Subcutaneous abdominal adipose tissue (tissue), 5 donors: Measurements from ENCODE around the gene HEPH.
"Not testable (repeated sequence)": the region's sequence is repeated elsewhere in the genome, so short reads cannot be mapped to it uniquely, and the experiment has no call there.

Source experiments
- H3K27ac ChIP-seq: one replicate; pipeline ENCODE4 v1.7.0; 2013; ENCODE audit warnings: low read depth, mild to moderate bottlenecking, inconsistent platforms, low read length, moderate library complexity
- H3K27me3 ChIP-seq, 5 donors: one replicate each; pipeline ENCODE4 v1.7.0; 2013; ENCODE audit warnings: low read length in 5 of 5, inconsistent platforms in 1 of 5; ENCODE audit not compliant: control insufficient read depth in 5 of 5, insufficient read depth in 4 of 5
- H3K36me3 ChIP-seq, 5 donors: one replicate each; pipeline ENCODE4 v1.7.0; 2013; ENCODE audit warnings: low read length in 5 of 5; ENCODE audit not compliant: control insufficient read depth in 5 of 5, insufficient read depth in 5 of 5
- H3K4me1 ChIP-seq, 5 donors: one replicate each; pipeline ENCODE4 v1.7.0; 2013; ENCODE audit warnings: low read length in 5 of 5, mild to moderate bottlenecking in 3 of 5, moderate library complexity in 1 of 5; ENCODE audit not compliant: control insufficient read depth in 5 of 5, insufficient read depth in 5 of 5
- H3K4me3 ChIP-seq, 5 donors: one replicate each; pipeline ENCODE4 v1.7.0; 2013; ENCODE audit warnings: low read length in 5 of 5, low read depth in 1 of 5
- H3K9ac ChIP-seq, 5 donors: one replicate each; pipeline ENCODE4 v1.7.0; 2013; ENCODE audit warnings: low read length in 5 of 5, mild to moderate bottlenecking in 4 of 5, moderate library complexity in 3 of 5
- H3K9me3 ChIP-seq, 5 donors: one replicate each; pipeline ENCODE4 v1.7.0; 2013; ENCODE audit warnings: low read length in 5 of 5; ENCODE audit not compliant: control insufficient read depth in 5 of 5
- donor health status: healthy.
- donor health status: healthy.
- donor health status: healthy.
- donor health status: healthy.
- donor health status: healthy.

The HEPH gene

GRCh38 chrX:66163849-66164411 is at the start of gene HEPH:
HEPH (plus strand) TSS chrX:66164247; CDS start chrX:66170571, 6,324 bp downstream.
- Histone ChIP-seq H3K27ac (no peak within 1 kb of the TSS), H3K36me3 (no peaks in the 10 kb centered on the region), H3K9me3 (no peaks in the 10 kb centered on the region), H3K9ac (no peak within 1 kb of the TSS), H3K27me3 (peaks cover 0 to 16% (median 5%) of the 10 kb centered on the region in 5 donors), H3K4me1 (no peaks in the 10 kb centered on the region), H3K4me3 (peak within 1 kb of the TSS in 3 of 5 donors; percentile 17 to 28 (median 24))

GRCh38 chrX:66118722-66119121 is 45.3 kb upstream of the HEPH start:
- not testable (repeated sequence) for H3K9ac ChIP-seq, H3K9me3 ChIP-seq, H3K4me1 ChIP-seq, H3K36me3 ChIP-seq, H3K27me3 ChIP-seq, H3K4me3 ChIP-seq, H3K27ac ChIP-seq

DNA sequence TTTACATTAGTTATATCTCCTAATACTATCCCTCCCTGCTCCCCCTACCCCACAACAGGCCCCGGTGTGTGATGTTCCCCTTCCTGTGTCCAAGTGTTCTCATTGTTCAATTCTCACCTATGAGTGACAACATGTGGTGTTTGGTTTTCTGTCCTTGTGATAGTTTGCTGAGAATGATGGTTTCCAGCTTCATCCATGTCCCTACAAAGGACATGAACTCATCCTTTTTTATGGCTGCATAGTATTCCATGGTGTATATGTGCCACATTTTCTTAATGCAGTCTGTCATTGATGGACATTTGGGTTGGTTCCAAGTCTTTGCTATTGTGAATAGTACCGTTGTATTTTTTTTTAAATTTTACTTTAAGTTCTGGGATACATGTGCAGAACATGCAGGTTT is 42.7 kb upstream of the HEPH start:
- not testable (repeated sequence) for H3K27ac ChIP-seq, H3K9ac ChIP-seq, H3K9me3 ChIP-seq, H3K4me3 ChIP-seq, H3K4me1 ChIP-seq, H3K27me3 ChIP-seq, H3K36me3 ChIP-seq

- H3K36me3 ChIP-seq = no peaks in the 10 kb centered on the region
- no peak overlapping the region for H3K27ac ChIP-seq
- peak overlapping the region in 1 of 5 donors; percentile 4 for H3K4me3 ChIP-seq
- H3K9me3 ChIP-seq = peaks cover 0 to 11% (median 3%) of the 10 kb centered on the region in 5 donors
- H3K27me3 ChIP-seq = peaks cover 0 to 13% (median 0%) of the 10 kb centered on the region in 5 donors
- no peaks in the 10 kb centered on the region for H3K4me1 ChIP-seq
- H3K9ac ChIP-seq = no peak overlapping the region
Measured at GRCh38 chrX:66126662-66127061, 37.4 kb upstream of the HEPH start.

DNA sequence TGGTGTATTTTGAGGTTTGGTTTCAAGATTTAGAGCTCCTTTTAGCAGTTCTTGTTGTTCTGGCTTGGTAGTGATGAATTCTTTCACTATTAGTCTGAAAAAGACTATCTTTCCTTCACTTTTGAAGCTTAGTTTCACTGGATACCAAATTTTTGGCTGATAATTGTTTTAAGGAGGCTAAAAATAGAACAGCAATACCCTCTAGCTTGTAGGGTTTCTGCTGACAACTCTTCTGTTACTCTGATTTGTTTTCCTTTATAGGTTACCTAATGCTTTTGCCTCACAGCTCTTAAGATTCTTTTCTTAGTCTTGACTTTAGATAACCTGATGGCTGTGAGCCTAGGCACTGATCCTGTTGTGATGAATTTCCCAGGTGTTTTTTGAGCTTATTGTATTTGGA is 33.6 kb upstream of the HEPH start:
- H3K4me3 ChIP-seq = no peak overlapping the region
- H3K27me3 ChIP-seq = peaks cover 0 to 13% (median 0%) of the 10 kb centered on the region in 5 donors
- H3K27ac ChIP-seq = no peak overlapping the region

GRCh38 chrX:66135284-66135683 is 28.8 kb upstream of the HEPH start:
- H3K4me1 ChIP-seq, H3K4me3 ChIP-seq, H3K27ac ChIP-seq, H3K27me3 ChIP-seq, H3K9ac ChIP-seq, H3K36me3 ChIP-seq, H3K9me3 ChIP-seq: not testable (repeated sequence)

More for the DNA sequence above, 33.6 kb upstream of the HEPH start:
- H3K9ac ChIP-seq = no peak overlapping the region
- peaks cover 0 to 8% (median 2%) of the 10 kb centered on the region in 5 donors for H3K9me3 ChIP-seq
- no peaks in the 10 kb centered on the region for H3K36me3 ChIP-seq
- H3K4me1 ChIP-seq = no peaks in the 10 kb centered on the region

GRCh38 chrX:66142351-66142750 is 21.7 kb upstream of the HEPH start:
- peaks cover 0 to 3% (median 0%) of the 10 kb centered on the region in 5 donors for H3K9me3 ChIP-seq
- no peaks in the 10 kb centered on the region for H3K36me3 ChIP-seq
- no peak overlapping the region for H3K9ac ChIP-seq
- H3K4me3 ChIP-seq = no peak overlapping the region
- H3K4me1 ChIP-seq = peaks cover 0 to 5% (median 0%) of the 10 kb centered on the region in 5 donors
- H3K27me3 ChIP-seq = peaks cover 0 to 12% (median 6%) of the 10 kb centered on the region in 5 donors
- no peak overlapping the region for H3K27ac ChIP-seq

DNA sequence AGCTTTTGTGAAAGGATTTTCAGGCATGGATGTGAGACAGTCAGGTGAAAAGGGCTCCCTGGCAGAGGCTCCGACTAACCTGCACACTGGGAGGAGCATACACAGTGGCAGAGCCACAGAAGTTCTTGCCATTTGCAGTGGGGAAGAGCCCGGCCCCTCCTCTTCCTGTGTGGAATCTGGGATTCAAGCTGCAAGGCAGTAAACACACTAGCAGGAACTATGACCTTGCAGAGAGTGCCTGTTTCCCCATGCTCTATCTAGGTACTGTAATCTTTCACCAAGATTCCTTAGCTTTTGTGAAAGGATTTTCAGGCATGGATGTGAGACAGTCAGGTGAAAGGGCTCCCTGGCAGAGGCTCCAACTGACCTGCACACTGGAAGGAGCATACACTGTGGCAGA is 19.8 kb upstream of the HEPH start:
- H3K4me3 ChIP-seq = no peak overlapping the region
- no peak overlapping the region for H3K9ac ChIP-seq
- H3K9me3 ChIP-seq = no peaks in the 10 kb centered on the region
- no peak overlapping the region for H3K27ac ChIP-seq
- peaks cover 0 to 5% (median 0%) of the 10 kb centered on the region in 5 donors for H3K4me1 ChIP-seq
- H3K36me3 ChIP-seq = no peaks in the 10 kb centered on the region
- peaks cover 0 to 12% (median 6%) of the 10 kb centered on the region in 5 donors for H3K27me3 ChIP-seq

DNA sequence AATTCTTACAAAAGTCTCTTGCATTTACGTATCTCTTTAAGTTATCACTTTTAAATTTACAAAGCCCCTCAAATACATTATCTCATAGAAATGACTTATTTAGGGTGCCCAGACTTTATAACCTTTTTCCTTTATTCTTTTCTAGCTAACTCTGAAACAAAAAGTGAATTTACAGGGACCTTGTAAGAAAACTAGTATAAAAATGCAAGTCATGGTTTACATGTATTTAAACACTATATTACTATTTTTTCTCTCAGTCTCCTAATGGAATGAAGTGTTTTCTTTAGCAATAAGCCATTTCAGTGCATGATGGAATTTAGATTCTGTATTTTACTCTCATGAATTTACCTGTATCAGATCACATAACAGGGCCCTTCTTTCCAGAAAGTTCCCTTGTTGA is 14.5 kb upstream of the HEPH start:
- Histone ChIP-seq H3K9ac (no peak overlapping the region), H3K4me3 (no peak overlapping the region), H3K4me1 (peaks cover 0 to 2% (median 0%) of the 10 kb centered on the region in 5 donors), H3K27me3 (peaks cover 0 to 8% (median 0%) of the 10 kb centered on the region in 5 donors), H3K9me3 (no peaks in the 10 kb centered on the region), H3K27ac (no peak overlapping the region), H3K36me3 (no peaks in the 10 kb centered on the region)

DNA sequence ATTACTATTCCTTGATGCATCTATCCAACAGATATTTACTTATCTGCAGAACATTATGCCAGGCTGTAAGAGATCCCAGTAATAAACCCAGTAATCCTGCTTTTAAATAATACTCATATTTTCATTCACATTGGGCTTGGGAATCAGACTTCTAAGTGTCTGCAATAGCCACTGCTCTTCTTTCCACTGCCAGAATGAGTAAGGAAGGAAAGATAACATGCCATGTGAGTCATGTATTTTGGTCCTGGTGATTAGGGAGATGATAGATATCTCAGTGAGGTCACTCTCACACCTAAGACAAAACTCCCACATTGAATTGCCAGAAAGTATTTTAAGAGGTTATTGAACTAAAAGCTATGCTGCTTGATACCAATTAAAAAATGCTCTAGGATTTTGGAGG is 13.9 kb upstream of the HEPH start:
- Histone ChIP-seq H3K9ac (no peak overlapping the region), H3K27me3 (peaks cover 0 to 8% (median 0%) of the 10 kb centered on the region in 5 donors), H3K4me3 (no peak overlapping the region), H3K36me3 (no peaks in the 10 kb centered on the region), H3K4me1 (no peaks in the 10 kb centered on the region), H3K9me3 (no peaks in the 10 kb centered on the region), H3K27ac (no peak overlapping the region)
